HCT116 (cell line): Measurements from ENCODE around the gene VWC2.

Experiments
- CEBPB ChIP-seq: IDR thresholded peaks from 2 replicates; pipeline ENCODE4 v1.6.1; 2012; ENCODE audit warnings: low read depth
- EZH2phosphoT487 ChIP-seq: fragments of 200-600 bp; IDR thresholded peaks from 2 replicates; pipeline ENCODE4 v1.6.1; 2018; ENCODE audit warnings: antibody characterized with exemption, borderline replicate concordance
- FOSL1 ChIP-seq: IDR thresholded peaks from 2 replicates; pipeline ENCODE4 v1.6.1; 2012; ENCODE audit warnings: low read depth
- POLR2A ChIP-seq: IDR thresholded peaks from 2 replicates; pipeline ENCODE4 v1.7.0; 2011; ENCODE audit warnings: borderline replicate concordance; ENCODE audit not compliant: insufficient read depth, insufficient read length; ENCODE audit errors: extremely low read depth
- POLR2AphosphoS5 ChIP-seq: IDR thresholded peaks from 2 replicates; pipeline ENCODE4 v1.6.1; 2011; ENCODE audit warnings: mild to moderate bottlenecking, low read depth, low read length, moderate library complexity
- SIN3A ChIP-seq: IDR thresholded peaks from 2 replicates; pipeline ENCODE4 v1.6.1; 2012; ENCODE audit warnings: low read depth
- TF ChIP-seq, protein P1 (sequence below), 3 experiments: fragments of 200-600 bp in 1 of 3; sonication (generic) in 1 of 3; IDR thresholded peaks in 2 of 3; conservative IDR thresholded peaks in 1 of 3; 2 replicates each; pipeline ENCODE4 v1.5.1; 2012 to 2017; ENCODE audit warnings: low read depth in 2 of 3, low read length in 2 of 3, antibody characterized with exemption in 1 of 3, borderline replicate concordance in 1 of 3, control low read depth in 1 of 3, mild to moderate bottlenecking in 1 of 3, mixed read lengths in 1 of 3, mixed run types in 1 of 3, moderate library complexity in 1 of 3; ENCODE audit not compliant: insufficient read depth in 1 of 3
- TF ChIP-seq, protein P2 (sequence below): IDR thresholded peaks from 2 replicates; pipeline ENCODE4 v1.6.1; 2012; ENCODE audit warnings: low read depth

DNA sequence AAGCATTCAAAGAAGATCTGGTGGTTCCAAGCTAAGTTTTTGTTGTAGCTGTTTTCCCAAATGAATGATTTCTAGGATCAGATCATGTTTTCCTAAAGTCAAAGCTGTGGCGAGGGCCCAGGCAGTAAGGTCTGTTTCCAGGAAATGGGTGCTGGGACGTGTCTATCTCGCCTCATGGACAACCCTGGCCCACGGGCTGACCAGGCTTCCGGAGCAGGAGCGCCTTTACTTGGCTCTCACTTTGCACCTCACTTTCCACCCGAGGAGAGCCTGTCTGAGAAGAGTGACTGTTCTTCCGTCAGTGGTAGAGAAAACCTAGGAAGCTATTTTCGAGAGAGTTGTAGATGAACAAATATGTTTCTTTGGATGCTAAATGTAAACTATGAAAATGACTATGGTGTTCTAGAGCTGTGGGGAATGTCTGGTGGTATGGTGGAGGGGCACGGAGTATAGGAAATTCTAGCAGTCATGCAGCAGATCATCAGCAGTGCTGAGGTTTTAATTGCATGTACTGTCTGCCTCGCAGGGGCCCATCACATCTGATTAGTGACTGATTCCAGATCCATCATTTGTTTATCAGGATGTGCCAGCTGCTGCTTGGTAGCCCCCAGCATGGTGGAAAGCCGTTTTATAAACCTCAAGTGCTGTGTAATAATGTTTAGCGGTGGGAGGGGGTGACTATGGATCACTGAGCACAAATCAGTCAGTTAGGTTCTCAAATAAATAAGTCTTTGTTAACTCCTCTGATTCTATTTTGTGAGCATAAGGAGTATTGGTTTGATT, 66.6 kb downstream of the VWC2 start:
- TF ChIP-seq, protein P1, sequence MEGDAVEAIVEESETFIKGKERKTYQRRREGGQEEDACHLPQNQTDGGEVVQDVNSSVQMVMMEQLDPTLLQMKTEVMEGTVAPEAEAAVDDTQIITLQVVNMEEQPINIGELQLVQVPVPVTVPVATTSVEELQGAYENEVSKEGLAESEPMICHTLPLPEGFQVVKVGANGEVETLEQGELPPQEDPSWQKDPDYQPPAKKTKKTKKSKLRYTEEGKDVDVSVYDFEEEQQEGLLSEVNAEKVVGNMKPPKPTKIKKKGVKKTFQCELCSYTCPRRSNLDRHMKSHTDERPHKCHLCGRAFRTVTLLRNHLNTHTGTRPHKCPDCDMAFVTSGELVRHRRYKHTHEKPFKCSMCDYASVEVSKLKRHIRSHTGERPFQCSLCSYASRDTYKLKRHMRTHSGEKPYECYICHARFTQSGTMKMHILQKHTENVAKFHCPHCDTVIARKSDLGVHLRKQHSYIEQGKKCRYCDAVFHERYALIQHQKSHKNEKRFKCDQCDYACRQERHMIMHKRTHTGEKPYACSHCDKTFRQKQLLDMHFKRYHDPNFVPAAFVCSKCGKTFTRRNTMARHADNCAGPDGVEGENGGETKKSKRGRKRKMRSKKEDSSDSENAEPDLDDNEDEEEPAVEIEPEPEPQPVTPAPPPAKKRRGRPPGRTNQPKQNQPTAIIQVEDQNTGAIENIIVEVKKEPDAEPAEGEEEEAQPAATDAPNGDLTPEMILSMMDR (IDR thresholded peaks at IDR 0.05 in 2 of 3, conservative IDR thresholded peaks at IDR 0.05 in 1 of 3; ENCODE audit: borderline replicate concordance in 1 of 3, insufficient read depth in 1 of 3, low read depth in 2 of 3, low read length in 2 of 3) = no peak
- no peak for TF ChIP-seq EZH2phosphoT487
- no peak for TF ChIP-seq POLR2A
- no peak for TF ChIP-seq SIN3A
- TF ChIP-seq, protein P2, sequence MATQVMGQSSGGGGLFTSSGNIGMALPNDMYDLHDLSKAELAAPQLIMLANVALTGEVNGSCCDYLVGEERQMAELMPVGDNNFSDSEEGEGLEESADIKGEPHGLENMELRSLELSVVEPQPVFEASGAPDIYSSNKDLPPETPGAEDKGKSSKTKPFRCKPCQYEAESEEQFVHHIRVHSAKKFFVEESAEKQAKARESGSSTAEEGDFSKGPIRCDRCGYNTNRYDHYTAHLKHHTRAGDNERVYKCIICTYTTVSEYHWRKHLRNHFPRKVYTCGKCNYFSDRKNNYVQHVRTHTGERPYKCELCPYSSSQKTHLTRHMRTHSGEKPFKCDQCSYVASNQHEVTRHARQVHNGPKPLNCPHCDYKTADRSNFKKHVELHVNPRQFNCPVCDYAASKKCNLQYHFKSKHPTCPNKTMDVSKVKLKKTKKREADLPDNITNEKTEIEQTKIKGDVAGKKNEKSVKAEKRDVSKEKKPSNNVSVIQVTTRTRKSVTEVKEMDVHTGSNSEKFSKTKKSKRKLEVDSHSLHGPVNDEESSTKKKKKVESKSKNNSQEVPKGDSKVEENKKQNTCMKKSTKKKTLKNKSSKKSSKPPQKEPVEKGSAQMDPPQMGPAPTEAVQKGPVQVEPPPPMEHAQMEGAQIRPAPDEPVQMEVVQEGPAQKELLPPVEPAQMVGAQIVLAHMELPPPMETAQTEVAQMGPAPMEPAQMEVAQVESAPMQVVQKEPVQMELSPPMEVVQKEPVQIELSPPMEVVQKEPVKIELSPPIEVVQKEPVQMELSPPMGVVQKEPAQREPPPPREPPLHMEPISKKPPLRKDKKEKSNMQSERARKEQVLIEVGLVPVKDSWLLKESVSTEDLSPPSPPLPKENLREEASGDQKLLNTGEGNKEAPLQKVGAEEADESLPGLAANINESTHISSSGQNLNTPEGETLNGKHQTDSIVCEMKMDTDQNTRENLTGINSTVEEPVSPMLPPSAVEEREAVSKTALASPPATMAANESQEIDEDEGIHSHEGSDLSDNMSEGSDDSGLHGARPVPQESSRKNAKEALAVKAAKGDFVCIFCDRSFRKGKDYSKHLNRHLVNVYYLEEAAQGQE = no peak
- no peak for TF ChIP-seq CEBPB
- TF ChIP-seq FOSL1 = no peak
- no peak for TF ChIP-seq POLR2AphosphoS5
